ENCODE results near the gene TMEM123.
"Not testable (repeated sequence)": the region's sequence is repeated elsewhere in the genome, so short reads cannot be mapped to it uniquely, and the experiment has no call there.

TMEM123 gene

GRCh38 chr11:102438311-102439062 lies 14.1 kb downstream of the TMEM123 start:
- no peak for DNase-seq (ENCODE audit: low read depth)
- TF ChIP-seq CTCF (IDR thresholded peaks at IDR 0.05; ENCODE audit: low read length, missing control alignments) = no peak
- H3K4me3 ChIP-seq (replicated peaks; ENCODE audit: low read depth, low read length) = no peak overlapping the region

DNA sequence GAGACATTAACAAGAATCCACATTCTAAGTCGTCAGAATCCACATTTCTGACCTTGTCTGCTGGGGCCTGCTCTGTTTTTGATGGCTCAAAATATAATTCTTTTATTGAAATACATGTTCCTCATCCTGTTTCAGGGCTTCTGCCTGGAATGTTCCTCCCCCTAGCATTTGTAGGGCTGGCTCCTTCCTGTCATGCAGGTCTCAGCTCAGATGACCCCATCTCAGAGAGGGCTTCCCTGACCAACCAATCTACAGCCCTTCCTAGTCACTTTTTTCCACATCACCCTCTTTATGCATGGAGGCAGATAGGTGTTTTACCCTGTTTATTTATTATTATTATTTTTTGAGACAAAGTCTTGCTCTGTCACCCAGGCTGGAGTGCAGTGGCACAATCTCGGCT lies 14.8 kb downstream of the TMEM123 start:
- no peak for DNase-seq (ENCODE audit: low read depth)
- H3K4me3 ChIP-seq (replicated peaks; ENCODE audit: low read depth, low read length) = no peak overlapping the region
- TF ChIP-seq CTCF (IDR thresholded peaks at IDR 0.05; ENCODE audit: low read length, missing control alignments) = no peak

GRCh38 chr11:102436976-102437375 lies 15.6 kb downstream of the TMEM123 start:
- no peak for TF ChIP-seq CTCF (IDR thresholded peaks at IDR 0.05; ENCODE audit: low read length, missing control alignments)
- no peak overlapping the region for H3K4me3 ChIP-seq (replicated peaks; ENCODE audit: low read depth, low read length)
- DNase-seq (ENCODE audit: low read depth) = peak; percentile 46

- no peak overlapping the region for H3K4me3 ChIP-seq (replicated peaks; ENCODE audit: low read depth, low read length)
- DNase-seq (ENCODE audit: low read depth) = peak; percentile 53
- TF ChIP-seq CTCF (IDR thresholded peaks at IDR 0.05; ENCODE audit: low read length, missing control alignments) = no peak
Observed at GRCh38 chr11:102436561-102436960, 16.0 kb downstream of the TMEM123 start.

- TF ChIP-seq CTCF (IDR thresholded peaks at IDR 0.05; ENCODE audit: low read length, missing control alignments) = no peak
- no peak for DNase-seq (ENCODE audit: low read depth)
- no peak overlapping the region for H3K4me3 ChIP-seq (replicated peaks; ENCODE audit: low read depth, low read length)
Observed at GRCh38 chr11:102435688-102436087, 16.9 kb downstream of the TMEM123 start.

GRCh38 chr11:102433571-102433970 lies 19.0 kb downstream of the TMEM123 start:
- DNase-seq (ENCODE audit: low read depth); H3K4me3 ChIP-seq (replicated peaks; ENCODE audit: low read depth, low read length): not testable (repeated sequence)

DNA sequence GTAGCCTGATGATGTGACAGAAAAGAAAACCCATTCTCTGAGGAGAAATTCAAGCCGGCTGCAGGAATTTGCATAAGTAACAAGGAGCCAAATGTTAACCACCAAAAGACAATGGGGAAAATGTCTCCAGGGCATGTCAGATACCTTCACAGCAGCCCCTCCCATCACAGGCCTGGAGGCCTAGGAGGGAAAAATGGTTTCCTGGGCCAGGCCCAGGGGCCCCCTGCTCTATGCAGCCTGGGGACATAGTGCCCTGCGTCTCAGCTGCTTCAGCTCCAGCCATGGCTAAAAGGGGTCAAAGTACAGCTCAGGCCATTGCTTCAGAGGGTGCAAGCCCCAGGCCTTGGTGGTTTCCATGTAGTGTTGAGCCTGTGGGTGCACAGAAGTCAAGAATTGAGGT lies 20.0 kb downstream of the TMEM123 start:
- not testable (repeated sequence) for H3K4me3 ChIP-seq (replicated peaks; ENCODE audit: low read depth, low read length); DNase-seq (ENCODE audit: low read depth)

GRCh38 chr11:102431404-102431803 lies 21.2 kb downstream of the TMEM123 start:
- no peak for TF ChIP-seq CTCF (IDR thresholded peaks at IDR 0.05; ENCODE audit: low read length, missing control alignments)
- no peak overlapping the region for H3K4me3 ChIP-seq (replicated peaks; ENCODE audit: low read depth, low read length)
- no peak for DNase-seq (ENCODE audit: low read depth)

Data from fibroblast of pulmonary artery (primary cell).